Measurements from ENCODE around the gene ZDHHC14.

Gene ZDHHC14

GRCh38 chr6:157366648-157367047, 14.3 kb upstream of the ZDHHC14 start:
- DNase-seq (ENCODE audit: low read depth), result no peak
- TF ChIP-seq MAX (IDR thresholded peaks at IDR 0.05; ENCODE audit: low read depth, low read length), result no peak
- no peak for TF ChIP-seq CTCF (IDR thresholded peaks at IDR 0.05; ENCODE audit: low read depth, low read length)
- TF ChIP-seq POLR2A (IDR thresholded peaks at IDR 0.05; ENCODE audit: extremely low read depth, insufficient read length), result no peak
- no peak for TF ChIP-seq MYC (IDR thresholded peaks at IDR 0.05; ENCODE audit: low read depth, low read length)
- H3K4me3 ChIP-seq (ENCODE audit: low read depth, low read length), result no peak overlapping the region

- H3K4me3 ChIP-seq (ENCODE audit: low read depth, low read length), result no peak overlapping the region
- peak; percentile 19 for DNase-seq (ENCODE audit: low read depth)
- TF ChIP-seq POLR2A (IDR thresholded peaks at IDR 0.05; ENCODE audit: extremely low read depth, insufficient read length) (no peak), MYC (IDR thresholded peaks at IDR 0.05; ENCODE audit: low read depth, low read length) (no peak), MAX (IDR thresholded peaks at IDR 0.05; ENCODE audit: low read depth, low read length) (no peak), CTCF (IDR thresholded peaks at IDR 0.05; ENCODE audit: low read depth, low read length) (no peak)
Observed at GRCh38 chr6:157368359-157369049, 12.5 kb upstream of the ZDHHC14 start.

GRCh38 chr6:157370755-157371154, 10.2 kb upstream of the ZDHHC14 start:
- DNase-seq (ENCODE audit: low read depth), result no peak
- H3K4me3 ChIP-seq (ENCODE audit: low read depth, low read length), result no peak overlapping the region
- TF ChIP-seq MYC (IDR thresholded peaks at IDR 0.05; ENCODE audit: low read depth, low read length) (no peak), MAX (IDR thresholded peaks at IDR 0.05; ENCODE audit: low read depth, low read length) (no peak), POLR2A (IDR thresholded peaks at IDR 0.05; ENCODE audit: extremely low read depth, insufficient read length) (no peak), CTCF (IDR thresholded peaks at IDR 0.05; ENCODE audit: low read depth, low read length) (no peak)

GRCh38 chr6:157372501-157373280, 8.3 kb upstream of the ZDHHC14 start:
- no peak overlapping the region for H3K4me3 ChIP-seq (ENCODE audit: low read depth, low read length)
- no peak for TF ChIP-seq MAX (IDR thresholded peaks at IDR 0.05; ENCODE audit: low read depth, low read length)
- DNase-seq (ENCODE audit: low read depth), result no peak

GRCh38 chr6:157374889-157375443, 6.0 kb upstream of the ZDHHC14 start:
- TF ChIP-seq POLR2A (IDR thresholded peaks at IDR 0.05; ENCODE audit: extremely low read depth, insufficient read length) (no peak), MAX (IDR thresholded peaks at IDR 0.05; ENCODE audit: low read depth, low read length) (no peak), CTCF (IDR thresholded peaks at IDR 0.05; ENCODE audit: low read depth, low read length) (no peak), MYC (IDR thresholded peaks at IDR 0.05; ENCODE audit: low read depth, low read length) (no peak)
- DNase-seq (ENCODE audit: low read depth), result no peak
- no peak overlapping the region for H3K4me3 ChIP-seq (ENCODE audit: low read depth, low read length)

GRCh38 chr6:157376241-157376640, 4.7 kb upstream of the ZDHHC14 start:
- no peak overlapping the region for H3K4me3 ChIP-seq (ENCODE audit: low read depth, low read length)
- TF ChIP-seq MYC (IDR thresholded peaks at IDR 0.05; ENCODE audit: low read depth, low read length) (no peak), CTCF (IDR thresholded peaks at IDR 0.05; ENCODE audit: low read depth, low read length) (no peak), POLR2A (IDR thresholded peaks at IDR 0.05; ENCODE audit: extremely low read depth, insufficient read length) (no peak), MAX (IDR thresholded peaks at IDR 0.05; ENCODE audit: low read depth, low read length) (no peak)
- no peak for DNase-seq (ENCODE audit: low read depth)

All from NB4 (cell line).